Activated CD4-positive, alpha-beta T cell treated with anti-CD3 and anti-CD28 coated beads, Interleukin-10, Interleukin-2, amounts not matched to agents 100 ng/mL and 50 ng/mL, durations not matched to agents 16 hours and 8 hours (primary cell): Measurements from ENCODE around the gene SPINT1.

Experiments
- DNase-seq: peaks from one replicate; pipeline ENCODE4 v3.0.0-alpha.2; 2020

The SPINT1 gene

GRCh38 chr15:40829115-40829514 is 14.7 kb upstream of the SPINT1 start:
- no peak for DNase-seq

- no peak for DNase-seq
These were observed 13.0 kb upstream of the SPINT1 start for GRCh38 chr15:40830884-40831283.

DNA sequence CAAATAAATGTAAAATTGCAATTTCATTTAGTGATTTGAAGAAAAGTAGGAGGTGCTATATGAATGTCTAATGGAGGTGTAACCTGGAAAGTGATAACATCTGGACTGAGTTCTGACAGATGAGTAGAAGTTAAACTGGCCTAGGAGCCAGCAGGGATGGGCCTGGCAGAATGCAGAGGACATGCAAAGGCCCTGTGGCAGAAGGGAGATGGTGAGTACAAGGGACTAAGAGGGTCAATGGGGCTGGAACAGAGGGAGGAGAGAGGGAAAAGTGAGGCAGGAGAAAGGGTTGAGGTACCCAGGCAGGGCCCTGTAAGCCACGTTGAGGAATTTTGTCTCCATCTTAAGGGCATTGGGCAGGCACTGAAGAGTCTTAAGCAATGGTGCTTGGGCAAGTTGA is 12.0 kb upstream of the SPINT1 start:
- no peak for DNase-seq

GRCh38 chr15:40832903-40833302 is 10.9 kb upstream of the SPINT1 start:
- DNase-seq, result no peak

DNA sequence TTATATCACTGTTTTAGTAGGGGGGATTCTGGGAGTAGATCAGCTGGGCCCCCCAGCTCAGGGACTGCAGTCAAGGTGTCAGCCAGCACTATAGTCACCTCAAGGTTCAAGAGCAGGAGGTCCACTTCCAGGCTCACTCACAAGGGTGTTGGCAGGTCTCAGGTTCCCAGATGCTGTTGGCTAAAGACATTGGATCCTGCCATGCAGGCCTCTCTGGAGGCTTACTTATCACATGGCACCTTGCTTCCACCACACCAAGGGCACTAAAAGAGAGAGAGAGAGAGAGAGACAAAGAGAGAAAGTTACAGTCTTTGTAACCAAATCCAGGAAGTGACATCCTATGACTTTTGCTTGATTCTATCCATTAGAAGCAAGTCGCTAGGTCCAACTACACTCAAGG is 7.8 kb upstream of the SPINT1 start:
- no peak for DNase-seq

DNA sequence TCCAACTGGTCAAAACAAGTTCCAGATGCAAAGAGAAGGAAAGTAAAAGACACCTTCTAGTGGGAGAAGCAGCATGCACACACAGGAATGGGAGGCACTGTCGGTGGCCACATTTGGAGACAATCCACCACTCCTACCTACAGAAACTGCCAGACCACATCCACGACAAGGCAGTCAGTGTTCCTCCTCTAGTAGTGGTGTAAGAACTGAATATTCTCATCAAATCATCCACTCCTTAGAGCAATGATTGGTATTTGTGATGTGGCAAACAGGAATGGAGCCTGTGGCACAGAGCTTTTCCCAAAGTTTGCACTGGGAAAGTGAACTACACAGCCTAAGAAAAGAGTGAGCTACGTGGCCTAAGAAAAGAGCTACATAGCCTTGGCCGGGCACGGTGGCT is 5.1 kb upstream of the SPINT1 start:
- DNase-seq, result no peak

DNA sequence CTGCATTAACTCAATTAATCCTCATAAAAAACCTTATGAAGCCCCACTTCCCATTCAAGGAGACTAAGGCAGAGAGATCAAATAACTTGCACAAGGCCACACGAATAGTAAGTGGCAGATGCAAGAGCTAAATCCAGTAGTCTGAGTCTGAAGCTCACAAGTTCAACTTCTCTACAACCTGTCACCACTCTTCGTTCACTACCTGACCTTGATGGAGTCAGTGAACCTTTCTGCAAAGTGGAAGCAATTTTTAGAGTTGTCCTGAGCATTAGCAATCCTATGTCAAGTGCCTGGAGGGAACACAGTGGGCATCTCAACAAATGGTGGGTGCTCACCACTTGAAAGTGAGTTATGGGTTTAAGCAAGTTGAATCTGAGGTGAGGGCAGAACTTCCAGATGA is 2.1 kb upstream of the SPINT1 start:
- no peak for DNase-seq

- DNase-seq, result no peak
These were observed 475 bp upstream of the SPINT1 start for GRCh38 chr15:40843261-40843884.

DNA sequence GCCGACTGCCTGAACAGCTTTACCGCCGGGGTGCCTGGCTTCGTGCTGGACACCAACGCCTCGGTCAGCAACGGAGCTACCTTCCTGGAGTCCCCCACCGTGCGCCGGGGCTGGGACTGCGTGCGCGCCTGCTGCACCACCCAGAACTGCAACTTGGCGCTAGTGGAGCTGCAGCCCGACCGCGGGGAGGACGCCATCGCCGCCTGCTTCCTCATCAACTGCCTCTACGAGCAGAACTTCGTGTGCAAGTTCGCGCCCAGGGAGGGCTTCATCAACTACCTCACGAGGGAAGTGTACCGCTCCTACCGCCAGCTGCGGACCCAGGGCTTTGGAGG is 815 bp downstream of the SPINT1 start:
- DNase-seq, result peak; percentile 32

DNA sequence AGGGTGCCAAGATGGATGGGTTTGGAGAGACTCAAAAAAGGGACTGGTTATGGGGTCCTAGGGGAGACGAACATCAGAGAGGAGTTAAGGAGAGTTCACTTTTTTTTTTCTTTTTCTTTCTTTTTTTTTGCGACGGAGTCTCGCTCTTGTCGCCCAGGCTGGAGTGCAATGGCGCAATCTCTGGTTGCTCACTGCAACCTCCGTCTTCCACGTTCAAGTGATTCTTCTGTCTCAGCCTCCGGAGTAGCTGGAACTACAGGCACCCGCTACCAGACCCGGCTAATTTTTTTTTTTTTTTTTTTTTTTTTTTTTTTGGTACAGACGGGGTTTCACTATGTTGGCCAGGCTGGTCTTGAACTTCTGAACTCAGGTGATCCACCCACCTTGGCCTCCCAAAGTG is 1.2 kb downstream of the SPINT1 start:
- no peak for DNase-seq

- DNase-seq, result no peak
These were observed 1.9 kb downstream of the SPINT1 start for GRCh38 chr15:40845511-40846284.

- DNase-seq, result no peak
These were observed 3.0 kb downstream of the SPINT1 start for GRCh38 chr15:40846841-40847222.

- DNase-seq, result no peak
These were observed 3.5 kb downstream of the SPINT1 start for GRCh38 chr15:40847223-40847961.

DNA sequence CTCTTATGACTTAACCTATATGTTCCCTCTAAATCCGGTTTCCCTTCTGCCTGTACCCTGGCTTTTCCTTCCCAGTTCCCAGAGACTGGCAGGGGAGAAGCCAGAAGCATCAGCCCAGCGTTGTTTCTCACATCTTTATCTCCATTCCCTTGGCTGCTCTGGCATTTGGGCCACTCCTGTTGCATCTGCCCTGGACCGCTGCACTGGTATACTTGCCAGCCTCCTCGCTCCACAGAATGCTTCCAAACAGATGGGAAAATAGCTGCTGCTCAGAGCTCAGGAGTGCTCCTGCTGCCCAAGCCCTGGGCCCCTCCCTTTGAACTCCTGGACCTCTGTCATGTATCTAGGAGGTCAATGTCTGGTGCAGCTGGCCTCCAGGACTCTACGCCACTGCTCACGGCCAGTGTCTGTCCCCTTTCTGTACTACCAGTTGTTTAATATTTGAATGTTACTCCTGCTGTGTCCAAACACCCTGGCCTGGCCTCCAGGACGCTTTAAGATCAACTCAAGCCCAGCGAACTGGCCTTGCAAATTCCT is 6.8 kb downstream of the SPINT1 start:
- no peak for DNase-seq

DNA sequence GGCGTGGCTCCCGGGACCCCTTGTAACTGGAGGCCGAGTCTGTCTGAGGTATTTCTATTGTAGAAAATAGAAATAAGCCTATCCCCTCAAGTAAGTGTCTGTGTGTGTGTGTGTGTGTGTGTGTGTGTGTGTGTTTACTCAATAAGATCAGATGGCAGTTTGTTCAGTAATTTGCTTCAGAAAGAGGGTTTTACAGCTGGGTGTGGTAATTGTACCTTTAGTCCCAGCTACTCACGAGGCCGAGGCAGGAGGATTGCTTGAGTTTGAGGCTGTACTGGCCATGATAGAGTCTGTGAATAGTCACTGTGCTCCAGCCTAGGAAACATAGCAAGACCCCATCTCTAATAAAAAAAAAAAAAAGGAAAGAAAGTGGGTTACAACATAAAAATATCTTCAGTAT is 8.7 kb downstream of the SPINT1 start:
- no peak for DNase-seq

DNA sequence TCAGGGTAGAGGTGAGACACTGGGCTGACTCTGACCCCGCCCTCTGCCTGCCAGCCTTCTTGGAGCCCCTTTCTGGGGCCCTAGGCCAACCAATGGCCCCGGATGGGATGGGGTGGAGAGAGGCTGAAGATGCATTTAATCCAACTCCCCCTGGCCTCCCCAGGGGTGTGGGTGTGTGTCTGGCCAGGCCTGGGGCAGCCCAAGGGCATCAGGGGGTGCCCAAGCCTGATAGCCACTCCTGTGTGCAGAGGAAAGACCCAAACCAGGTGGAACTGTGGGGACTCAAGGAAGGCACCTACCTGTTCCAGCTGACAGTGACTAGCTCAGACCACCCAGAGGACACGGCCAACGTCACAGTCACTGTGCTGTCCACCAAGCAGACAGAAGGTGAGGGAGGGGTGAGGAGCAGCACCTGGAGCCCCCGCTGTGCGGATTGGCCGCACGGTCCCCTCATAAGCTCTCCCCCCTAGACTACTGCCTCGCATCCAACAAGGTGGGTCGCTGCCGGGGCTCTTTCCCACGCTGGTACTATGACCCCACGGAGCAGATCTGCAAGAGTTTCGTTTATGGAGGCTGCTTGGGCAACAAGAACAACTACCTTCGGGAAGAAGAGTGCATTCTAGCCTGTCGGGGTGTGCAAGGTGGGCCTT is 9.5 kb downstream of the SPINT1 start:
- DNase-seq, result no peak

GRCh38 chr15:40854161-40854560 is 10.3 kb downstream of the SPINT1 start:
- no peak for DNase-seq

DNA sequence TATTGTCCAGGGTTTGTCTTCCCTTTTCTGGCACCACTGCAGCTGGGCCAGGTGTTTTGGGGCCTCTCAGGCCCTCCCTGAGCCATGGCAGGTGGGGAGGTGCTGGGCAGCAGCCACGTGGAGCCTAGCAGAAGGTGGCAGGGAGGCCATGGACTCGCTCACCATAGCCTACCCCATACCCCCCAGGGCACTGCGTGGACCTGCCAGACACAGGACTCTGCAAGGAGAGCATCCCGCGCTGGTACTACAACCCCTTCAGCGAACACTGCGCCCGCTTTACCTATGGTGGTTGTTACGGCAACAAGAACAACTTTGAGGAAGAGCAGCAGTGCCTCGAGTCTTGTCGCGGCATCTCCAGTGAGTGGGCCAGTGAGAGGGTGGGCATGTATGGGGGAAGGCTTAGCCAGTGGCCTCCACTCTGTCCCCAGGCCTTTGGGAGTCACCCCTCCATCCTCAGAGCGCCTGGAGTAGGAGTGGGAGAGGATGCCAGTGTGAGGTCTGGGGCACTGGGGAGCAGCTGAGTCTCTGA is 11.9 kb downstream of the SPINT1 start:
- DNase-seq, result no peak

DNA sequence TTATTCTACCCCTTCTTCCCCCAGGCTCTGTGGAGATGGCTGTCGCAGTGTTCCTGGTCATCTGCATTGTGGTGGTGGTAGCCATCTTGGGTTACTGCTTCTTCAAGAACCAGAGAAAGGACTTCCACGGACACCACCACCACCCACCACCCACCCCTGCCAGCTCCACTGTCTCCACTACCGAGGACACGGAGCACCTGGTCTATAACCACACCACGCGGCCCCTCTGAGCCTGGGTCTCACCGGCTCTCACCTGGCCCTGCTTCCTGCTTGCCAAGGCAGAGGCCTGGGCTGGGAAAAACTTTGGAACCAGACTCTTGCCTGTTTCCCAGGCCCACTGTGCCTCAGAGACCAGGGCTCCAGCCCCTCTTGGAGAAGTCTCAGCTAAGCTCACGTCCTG is 12.9 kb downstream of the SPINT1 start:
- no peak for DNase-seq

- DNase-seq, result peak; percentile 84
These were observed 13.9 kb downstream of the SPINT1 start for GRCh38 chr15:40857601-40858341.

DNA sequence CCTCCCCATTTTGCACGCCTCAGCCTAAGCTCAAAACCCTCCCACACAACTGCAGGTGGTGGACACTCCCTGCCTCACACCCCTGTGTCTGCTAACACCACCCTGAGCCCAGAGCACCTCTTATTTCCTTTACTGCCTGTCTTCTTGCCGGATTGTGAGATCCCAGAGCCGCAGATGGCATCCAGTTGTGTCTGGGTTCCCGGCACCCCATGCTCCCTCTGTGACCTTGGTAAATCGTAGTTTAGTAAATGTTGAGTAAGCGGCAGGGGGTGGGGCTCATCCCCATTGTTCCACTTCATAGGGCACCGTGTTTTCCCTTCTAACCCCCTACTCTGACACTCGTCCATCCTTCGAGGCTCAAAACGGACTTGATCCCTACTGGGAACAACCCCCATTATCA is 14.9 kb downstream of the SPINT1 start:
- no peak for DNase-seq

GRCh38 chr15:40859206-40859851 is 15.5 kb downstream of the SPINT1 start:
- peak; percentile 85 for DNase-seq
